ENCODE data around the gene ANKRD45. TPM values are rescaled to one million over a fixed set of nuclear protein-coding genes. Genes with fewer than 3 reads are reported as not detected.
"Not testable (repeated sequence)": the region's sequence is repeated elsewhere in the genome, so short reads cannot be mapped to it uniquely, and the experiment has no call there.

The ANKRD45 gene
- total RNA-seq, 1 experiment from 2014 or later: 0.73 TPM

DNA sequence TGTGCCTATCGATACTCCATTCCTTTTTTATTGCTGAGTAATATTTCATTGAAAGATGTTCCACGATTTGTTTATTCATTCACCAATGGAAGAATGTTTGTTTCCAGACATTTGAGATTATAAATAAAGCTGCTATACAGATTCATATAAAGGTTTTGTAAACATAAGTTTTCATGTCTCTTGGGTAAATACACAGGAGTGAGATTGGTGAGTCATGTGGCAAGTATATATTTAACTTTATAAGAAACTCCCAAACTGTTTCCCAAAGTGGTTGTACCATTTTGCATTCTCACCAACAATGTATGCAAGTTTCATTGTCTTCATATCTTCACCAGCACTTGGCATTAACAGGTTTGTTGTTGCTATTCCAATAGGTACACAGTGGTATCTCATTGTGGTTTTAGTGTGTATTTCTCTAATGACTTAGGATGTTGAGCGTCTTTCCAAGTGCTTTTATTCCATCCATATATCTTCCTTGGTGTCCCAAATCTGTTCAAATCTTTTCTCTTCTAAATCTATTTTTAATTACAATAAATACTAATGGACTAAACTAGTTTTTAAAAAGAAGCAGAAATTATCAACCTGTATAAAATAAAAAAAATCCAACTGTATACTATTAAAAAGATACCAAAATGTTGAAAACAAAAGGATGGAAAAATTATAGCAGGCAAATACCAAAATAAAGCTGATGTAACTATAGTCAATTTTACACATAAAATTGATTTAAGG is 73.4 kb downstream of the ANKRD45 start:
- intact Hi-C loops (cut with micrococcal nuclease; ENCODE audit: unreplicated experiment): no loop called here
- no TSS peak for BruUV-seq (replicated peaks)
- ChIA-PET CTCF (no interaction called here), POLR2A (ENCODE audit: low non-redundant PET) (no interaction called here)
- no peak overlapping the region for H3K27ac ChIP-seq (ENCODE audit: low read depth, low read length, poor library complexity, severe bottlenecking)
- no peak overlapping the region for H3K4me3 ChIP-seq (ENCODE audit: low read depth, low read length, poor library complexity, severe bottlenecking)
- no peak for DNase-seq (ENCODE audit: low spot score)
- H3K9me3 ChIP-seq (ENCODE audit: low read depth, low read length, poor library complexity, severe bottlenecking): no peaks in the 10 kb centered on the region
- H3K27me3 ChIP-seq (replicated peaks; ENCODE audit: insufficient read depth, low read depth, low read length, poor library complexity): no peaks in the 10 kb centered on the region
- no peaks in the 10 kb centered on the region for H3K36me3 ChIP-seq (ENCODE audit: insufficient read depth, low read length, poor library complexity, severe bottlenecking)
- TF ChIP-seq EZH2 (IDR thresholded peaks at IDR 0.05; ENCODE audit: borderline replicate concordance, low read depth, low read length, poor library complexity, severe bottlenecking): no peak
- TF ChIP-seq, protein P1, sequence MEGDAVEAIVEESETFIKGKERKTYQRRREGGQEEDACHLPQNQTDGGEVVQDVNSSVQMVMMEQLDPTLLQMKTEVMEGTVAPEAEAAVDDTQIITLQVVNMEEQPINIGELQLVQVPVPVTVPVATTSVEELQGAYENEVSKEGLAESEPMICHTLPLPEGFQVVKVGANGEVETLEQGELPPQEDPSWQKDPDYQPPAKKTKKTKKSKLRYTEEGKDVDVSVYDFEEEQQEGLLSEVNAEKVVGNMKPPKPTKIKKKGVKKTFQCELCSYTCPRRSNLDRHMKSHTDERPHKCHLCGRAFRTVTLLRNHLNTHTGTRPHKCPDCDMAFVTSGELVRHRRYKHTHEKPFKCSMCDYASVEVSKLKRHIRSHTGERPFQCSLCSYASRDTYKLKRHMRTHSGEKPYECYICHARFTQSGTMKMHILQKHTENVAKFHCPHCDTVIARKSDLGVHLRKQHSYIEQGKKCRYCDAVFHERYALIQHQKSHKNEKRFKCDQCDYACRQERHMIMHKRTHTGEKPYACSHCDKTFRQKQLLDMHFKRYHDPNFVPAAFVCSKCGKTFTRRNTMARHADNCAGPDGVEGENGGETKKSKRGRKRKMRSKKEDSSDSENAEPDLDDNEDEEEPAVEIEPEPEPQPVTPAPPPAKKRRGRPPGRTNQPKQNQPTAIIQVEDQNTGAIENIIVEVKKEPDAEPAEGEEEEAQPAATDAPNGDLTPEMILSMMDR (conservative IDR thresholded peaks at IDR 0.05; ENCODE audit: low read depth, low read length): no peak
- H3K4me1 ChIP-seq (ENCODE audit: insufficient read depth, low read length, poor library complexity, severe bottlenecking): no peaks in the 10 kb centered on the region

GRCh38 chr1:173591138-173591537 is 78.5 kb downstream of the ANKRD45 start:
- CTCF ChIA-PET; H3K27ac ChIP-seq (ENCODE audit: low read depth, low read length, poor library complexity, severe bottlenecking); POLR2A ChIA-PET (ENCODE audit: low non-redundant PET); BruUV-seq (replicated peaks); intact Hi-C loops (cut with micrococcal nuclease; ENCODE audit: unreplicated experiment); H3K4me1 ChIP-seq (ENCODE audit: insufficient read depth, low read length, poor library complexity, severe bottlenecking); H3K4me3 ChIP-seq (ENCODE audit: low read depth, low read length, poor library complexity, severe bottlenecking); H3K27me3 ChIP-seq (replicated peaks; ENCODE audit: insufficient read depth, low read depth, low read length, poor library complexity); H3K9me3 ChIP-seq (ENCODE audit: low read depth, low read length, poor library complexity, severe bottlenecking); H3K36me3 ChIP-seq (ENCODE audit: insufficient read depth, low read length, poor library complexity, severe bottlenecking): not testable (repeated sequence)
- peak; percentile 55 for DNase-seq (ENCODE audit: low spot score)

DNA sequence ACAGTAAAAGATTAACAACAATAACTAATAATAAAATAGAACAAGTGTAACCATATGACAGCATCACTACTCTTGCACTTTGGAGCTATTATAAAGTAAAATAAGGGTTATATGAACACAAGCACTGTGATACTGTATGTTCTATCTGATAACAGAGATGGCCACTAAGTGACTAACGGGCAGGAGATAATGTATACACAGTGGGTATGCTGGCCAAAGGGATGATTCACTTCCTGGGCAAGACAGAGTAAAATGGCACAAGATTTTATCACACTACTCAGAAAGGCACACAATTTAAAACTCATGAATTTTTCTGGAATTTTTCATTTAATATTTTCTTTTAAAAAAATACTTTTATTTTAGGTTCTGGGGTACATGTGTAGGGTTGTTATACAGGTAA is 79.1 kb downstream of the ANKRD45 start:
- Histone ChIP-seq H3K4me3 (ENCODE audit: low read depth, low read length, poor library complexity, severe bottlenecking) (no peak overlapping the region), H3K27ac (ENCODE audit: low read depth, low read length, poor library complexity, severe bottlenecking) (no peak overlapping the region), H3K36me3 (ENCODE audit: insufficient read depth, low read length, poor library complexity, severe bottlenecking) (no peaks in the 10 kb centered on the region), H3K27me3 (replicated peaks; ENCODE audit: insufficient read depth, low read depth, low read length, poor library complexity) (no peaks in the 10 kb centered on the region), H3K9me3 (ENCODE audit: low read depth, low read length, poor library complexity, severe bottlenecking) (no peaks in the 10 kb centered on the region), H3K4me1 (ENCODE audit: insufficient read depth, low read length, poor library complexity, severe bottlenecking) (no peaks in the 10 kb centered on the region)
- CTCF ChIA-PET: no interaction called here
- BruUV-seq (replicated peaks): no TSS peak
- peak; percentile 51 for DNase-seq (ENCODE audit: low spot score)
- TF ChIP-seq, protein P1 (conservative IDR thresholded peaks at IDR 0.05; ENCODE audit: low read depth, low read length): no peak
- no peak for TF ChIP-seq EZH2 (IDR thresholded peaks at IDR 0.05; ENCODE audit: borderline replicate concordance, low read depth, low read length, poor library complexity, severe bottlenecking)
- POLR2A ChIA-PET (ENCODE audit: low non-redundant PET): no interaction called here
- intact Hi-C loops (cut with micrococcal nuclease; ENCODE audit: unreplicated experiment): no loop called here

Measured in A673 (cell line).